ENCODE data around the gene ADAMTS12.
"Not testable (repeated sequence)": the region's sequence is repeated elsewhere in the genome, so short reads cannot be mapped to it uniquely, and the experiment has no call there.

ADAMTS12 gene

GRCh38 chr5:33515366-33515765 is 376.4 kb downstream of the ADAMTS12 start:
- not testable (repeated sequence) for DNase-seq

GRCh38 chr5:33513462-33514185 is 378.2 kb downstream of the ADAMTS12 start:
- no peak for DNase-seq

GRCh38 chr5:33509036-33509435 is 382.8 kb downstream of the ADAMTS12 start:
- DNase-seq = no peak

GRCh38 chr5:33507426-33507825 is 384.4 kb downstream of the ADAMTS12 start:
- no peak for DNase-seq

GRCh38 chr5:33504570-33504969 is 387.2 kb downstream of the ADAMTS12 start:
- DNase-seq = no peak

- DNase-seq = no peak
Measured at GRCh38 chr5:33501899-33502298, 389.9 kb downstream of the ADAMTS12 start.

- DNase-seq = no peak
Measured at GRCh38 chr5:33501260-33501659, 390.5 kb downstream of the ADAMTS12 start.

- DNase-seq = no peak
Measured at GRCh38 chr5:33494466-33494865, 397.3 kb downstream of the ADAMTS12 start.

- DNase-seq = no peak
Measured at GRCh38 chr5:33491941-33492340, 399.8 kb downstream of the ADAMTS12 start.

GRCh38 chr5:33490071-33490665 is 401.6 kb downstream of the ADAMTS12 start:
- DNase-seq = no peak

- no peak for DNase-seq
Measured at GRCh38 chr5:33489481-33490067, 402.2 kb downstream of the ADAMTS12 start.

- no peak for DNase-seq
Measured at GRCh38 chr5:33488558-33489355, 403.0 kb downstream of the ADAMTS12 start.

- DNase-seq = no peak
Measured at GRCh38 chr5:33487236-33487635, 404.6 kb downstream of the ADAMTS12 start.

GRCh38 chr5:33482335-33482734 is 409.5 kb downstream of the ADAMTS12 start:
- no peak for DNase-seq

GRCh38 chr5:33480876-33481275 is 410.9 kb downstream of the ADAMTS12 start:
- no peak for DNase-seq

- DNase-seq = no peak
Measured at GRCh38 chr5:33479311-33479710, 412.5 kb downstream of the ADAMTS12 start.

- no peak for DNase-seq
Measured at GRCh38 chr5:33477816-33478215, 414.0 kb downstream of the ADAMTS12 start.

- no peak for DNase-seq
Measured at GRCh38 chr5:33476992-33477391, 414.8 kb downstream of the ADAMTS12 start.

- DNase-seq = no peak
Measured at GRCh38 chr5:33475706-33476105, 416.1 kb downstream of the ADAMTS12 start.

- no peak for DNase-seq
Measured at GRCh38 chr5:33474931-33475499, 416.8 kb downstream of the ADAMTS12 start.

GRCh38 chr5:33474004-33474403 is 417.8 kb downstream of the ADAMTS12 start:
- no peak for DNase-seq
